ENCODE data around the gene DDX5.

GRCh38 chr17:64458756-64459155 is 47.3 kb downstream of the DDX5 start:
- TF ChIP-seq CTCF (tag by site-specific recombination; IDR thresholded peaks at IDR 0.05): no peak
- no peak for TF ChIP-seq ZNF549 (tag by site-specific recombination; IDR thresholded peaks at IDR 0.05)
- TF ChIP-seq PRDM2 (tag by site-specific recombination; IDR thresholded peaks at IDR 0.05; ENCODE audit: borderline replicate concordance): no peak
- no peak for TF ChIP-seq ZBTB1 (tag by site-specific recombination; IDR thresholded peaks at IDR 0.05)
- TF ChIP-seq ZNF146 (tag by site-specific recombination; IDR thresholded peaks at IDR 0.05): no peak
- no peak for TF ChIP-seq ZNF10 (tag by site-specific recombination; IDR thresholded peaks at IDR 0.05)
- no peak for TF ChIP-seq ZNF747 (tag by site-specific recombination; IDR thresholded peaks at IDR 0.05)
- no peak for TF ChIP-seq ZNF184 (tag by site-specific recombination; IDR thresholded peaks at IDR 0.05)
- TF ChIP-seq ZNF843 (tag by site-specific recombination; IDR thresholded peaks at IDR 0.05): no peak
- no peak for TF ChIP-seq ZSCAN18 (tag by site-specific recombination; IDR thresholded peaks at IDR 0.05)
- TF ChIP-seq ZNF114 (tag by site-specific recombination; IDR thresholded peaks at IDR 0.05): no peak
- TF ChIP-seq ZNF311 (tag by site-specific recombination; IDR thresholded peaks at IDR 0.05; ENCODE audit: borderline replicate concordance): no peak
- TF ChIP-seq GFI1B (tag by site-specific recombination; IDR thresholded peaks at IDR 0.05): no peak
- TF ChIP-seq ATF2 (tag by site-specific recombination; IDR thresholded peaks at IDR 0.05; ENCODE audit: low read depth): no peak
